ENCODE measurements around the gene TBC1D22A. TPM values are rescaled to one million over a fixed set of nuclear protein-coding genes. Genes with fewer than 3 reads are reported as not detected.
A peak's percentile ranks its signal among the peaks of the same experiment; 100 is the strongest.

TBC1D22A gene
- total and polyA plus RNA-seq, 10 of the 15 experiments (the other 5 are each of a cell fraction or from before 2014, with no cell fraction given) = 0.63 to 44.7 (median 27.4) TPM

- TF ChIP-seq EP300 (IDR thresholded peaks at IDR 0.05; ENCODE audit: borderline replicate concordance in 1 of 2, control insufficient read depth in 1 of 2, low read depth in 2 of 2, low read length in 2 of 2) = no peak
- TF ChIP-seq, protein P1, sequence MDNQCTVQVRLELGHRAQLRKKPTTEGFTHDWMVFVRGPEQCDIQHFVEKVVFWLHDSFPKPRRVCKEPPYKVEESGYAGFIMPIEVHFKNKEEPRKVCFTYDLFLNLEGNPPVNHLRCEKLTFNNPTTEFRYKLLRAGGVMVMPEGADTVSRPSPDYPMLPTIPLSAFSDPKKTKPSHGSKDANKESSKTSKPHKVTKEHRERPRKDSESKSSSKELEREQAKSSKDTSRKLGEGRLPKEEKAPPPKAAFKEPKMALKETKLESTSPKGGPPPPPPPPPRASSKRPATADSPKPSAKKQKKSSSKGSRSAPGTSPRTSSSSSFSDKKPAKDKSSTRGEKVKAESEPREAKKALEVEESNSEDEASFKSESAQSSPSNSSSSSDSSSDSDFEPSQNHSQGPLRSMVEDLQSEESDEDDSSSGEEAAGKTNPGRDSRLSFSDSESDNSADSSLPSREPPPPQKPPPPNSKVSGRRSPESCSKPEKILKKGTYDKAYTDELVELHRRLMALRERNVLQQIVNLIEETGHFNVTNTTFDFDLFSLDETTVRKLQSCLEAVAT (IDR thresholded peaks at IDR 0.05) = no peak
- TF ChIP-seq CEBPB (IDR thresholded peaks at IDR 0.05; ENCODE audit: borderline replicate concordance in 1 of 2, low read depth in 2 of 2, low read length in 2 of 2) = no peak
- TF ChIP-seq GABPA (IDR thresholded peaks at IDR 0.05; ENCODE audit: low read depth) = no peak
- TF ChIP-seq SUPT20H (IDR thresholded peaks at IDR 0.05; ENCODE audit: borderline replicate concordance, control insufficient read depth, low read depth, low read length) = no peak
Observed at GRCh38 chr22:46995501-46996360, 233.3 kb downstream of the TBC1D22A start (continued).

- Histone ChIP-seq H3K4me1 (ENCODE audit: control insufficient read depth, insufficient read depth, low read length) (peaks cover 9% of the 10 kb centered on the region), H2AFZ (ENCODE audit: control insufficient read depth, low read depth, low read length) (no peak overlapping the region), H3K36me3 (ENCODE audit: control insufficient read depth in 2 of 2, insufficient read depth in 2 of 2, low read length in 1 of 2) (peaks cover 14 to 15% of the 10 kb centered on the region in 2 experiments), H3K27me3 (replicated peaks in 1 of 2; ENCODE audit: control insufficient read depth in 2 of 2, insufficient read depth in 2 of 2, low read length in 1 of 2) (no peaks in the 10 kb centered on the region), H3K4me2 (ENCODE audit: control insufficient read depth, insufficient read depth) (no peak overlapping the region), H3K4me3 (no peak overlapping the region), H3K27ac (ENCODE audit: control insufficient read depth, insufficient read depth) (no peak overlapping the region), H3K9me3 (replicated peaks; ENCODE audit: control insufficient read depth, insufficient read depth, low read length) (no peaks in the 10 kb centered on the region), H3K79me2 (ENCODE audit: control insufficient read depth, insufficient read depth, low read length) (no peaks in the 10 kb centered on the region), H4K20me1 (ENCODE audit: control insufficient read depth, insufficient read depth) (no peaks in the 10 kb centered on the region), H3K9ac (ENCODE audit: control insufficient read depth, insufficient read depth, low read length) (no peak overlapping the region)
- CTCF ChIA-PET = no interaction called here
- in situ Hi-C loops (cut with MboI) (no loop called here), intact Hi-C loops (cut with micrococcal nuclease; ENCODE audit: unreplicated experiment) (no loop called here)
- ATAC-seq = no peak
- TF ChIP-seq RAD21 (IDR thresholded peaks at IDR 0.05; ENCODE audit: insufficient read depth, low read depth, low read length) = 0 out of 2 replicates have a peak, but pooled peaks have one; percentile 13
- peak in 2 of 3 experiments; percentile 15 to 21; a peak in 3 of 6 replicates for TF ChIP-seq CTCF (IDR thresholded peaks at IDR 0.05 in 2 of 3, conservative IDR thresholded peaks at IDR 0.05 in 1 of 3; ENCODE audit: control insufficient read depth in 2 of 3, extremely low read depth in 1 of 3, insufficient read depth in 1 of 3, low read depth in 3 of 3, low read length in 3 of 3)
- no peak for TF ChIP-seq E4F1 (IDR thresholded peaks at IDR 0.05; ENCODE audit: borderline replicate concordance, partially characterized antibody)
- no peak for FAIRE-seq
- DNase-seq (ENCODE audit: low read depth, low spot score) = no peak
- SMC1A ChIA-PET (ENCODE audit: uncharacterized antibody, unreplicated experiment) = no interaction called here
- POLR2A ChIA-PET = no interaction called here
- BruUV-seq (replicated peaks) = no TSS peak
- RAD21 ChIA-PET (ENCODE audit: unreplicated experiment) = no interaction called here
- 96% methylated on average over 11 of the region's 11 CpGs for whole genome bisulfite sequencing (ENCODE audit: insufficient coverage, insufficient replicate concordance, low lambda C conversion rate, missing lambda C conversion rate)
Observed at GRCh38 chr22:46996595-46997310, 234.3 kb downstream of the TBC1D22A start.

All from GM12878 (cell line).